Smooth muscle cell (in vitro differentiated cells): ENCODE results near the gene DMRT3. TPM values are rescaled to one million over a fixed set of nuclear protein-coding genes. Genes with fewer than 3 reads are reported as not detected.

Source experiments
- DNase-seq: peaks from one replicate; lab custom pipeline; 2025; ENCODE audit not compliant: unreplicated experiment; lab: John Stamatoyannopoulos, UW
- H2AFZ ChIP-seq: fragments of 200-600 bp; sonication (generic); 2 replicates; pipeline ENCODE4 v1.6.0; 2016; ENCODE audit warnings: antibody characterized with exemption, low read depth, mild to moderate bottlenecking
- H3F3A ChIP-seq: fragments of 200-600 bp; sonication (generic); 2 replicates; pipeline ENCODE4 v1.6.0; 2017; ENCODE audit warnings: antibody characterized with exemption, low read depth
- H3K27ac ChIP-seq: fragments of 200-600 bp; sonication (generic); 2 replicates; pipeline ENCODE4 v1.5.1; 2016; ENCODE audit warnings: low read depth, mild to moderate bottlenecking
- H3K27me3 ChIP-seq: fragments of 200-600 bp; sonication (generic); 2 replicates; pipeline ENCODE4 v1.6.1; 2016; ENCODE audit warnings: low read depth, mild to moderate bottlenecking
- H3K36me3 ChIP-seq: fragments of 200-600 bp; sonication (generic); 2 replicates; pipeline ENCODE4 v1.5.1; 2016; ENCODE audit warnings: low read depth
- H3K4me1 ChIP-seq: fragments of 200-600 bp; sonication (generic); 2 replicates; pipeline ENCODE4 v1.5.1; 2016; ENCODE audit warnings: low read depth
- H3K4me2 ChIP-seq: fragments of 200-600 bp; sonication (generic); 2 replicates; pipeline ENCODE4 v1.6.0; 2016; ENCODE audit warnings: mild to moderate bottlenecking
- H3K4me3 ChIP-seq: fragments of 200-600 bp; sonication (generic); 2 replicates; pipeline ENCODE4 v1.5.1; 2016; ENCODE audit warnings: mild to moderate bottlenecking
- H3K79me2 ChIP-seq: fragments of 200-600 bp; sonication (generic); 2 replicates; pipeline ENCODE4 v1.6.0; 2016; ENCODE audit warnings: low read depth, mild to moderate bottlenecking
- H3K9ac ChIP-seq: fragments of 200-600 bp; sonication (generic); 2 replicates; pipeline ENCODE4 v1.6.0; 2016; ENCODE audit warnings: low read depth
- H3K9me3 ChIP-seq: fragments of 200-600 bp; sonication (generic); replicated peaks from 2 replicates; pipeline ENCODE4 v1.5.1; 2016; ENCODE audit warnings: low read depth
- H4K20me1 ChIP-seq: fragments of 200-600 bp; sonication (generic); 2 replicates; pipeline ENCODE4 v1.6.0; 2016; ENCODE audit warnings: low read depth
- WGBS: methylation state at CpG from one replicate; pipeline ENCODE4 v1.1.7; 2016; ENCODE audit warnings: low lambda C conversion rate; 5-methylcytosine and 5-hydroxymethylcytosine counted together
- polyA plus RNA-seq: library from polyadenylated mRNA; unstranded; fragments of >200 nt; fragmentation: Nextera tagmentation; extraction: Ambion mirVana; gene quantifications from 2 replicates; pipeline ENCODE4 v1.2.1, GENCODE V29; 2016
- total RNA-seq: library from RNA; depleted of rRNA; stranded (reverse); fragments of >200 nt; gene quantifications from 2 replicates; pipeline ENCODE4 v1.2.3, GENCODE V29; 2014
- TF ChIP-seq, protein P1 (sequence below): fragments of 200-600 bp; sonication (generic); IDR thresholded peaks from 2 replicates; pipeline ENCODE4 v1.5.1; 2017; ENCODE audit warnings: borderline replicate concordance, mild to moderate bottlenecking, antibody characterized with exemption; ENCODE audit not compliant: insufficient read depth, poor library complexity, severe bottlenecking

DMRT3 gene
- total and polyA plus RNA-seq, 2 experiments from 2014 or later, result not detected

DNA sequence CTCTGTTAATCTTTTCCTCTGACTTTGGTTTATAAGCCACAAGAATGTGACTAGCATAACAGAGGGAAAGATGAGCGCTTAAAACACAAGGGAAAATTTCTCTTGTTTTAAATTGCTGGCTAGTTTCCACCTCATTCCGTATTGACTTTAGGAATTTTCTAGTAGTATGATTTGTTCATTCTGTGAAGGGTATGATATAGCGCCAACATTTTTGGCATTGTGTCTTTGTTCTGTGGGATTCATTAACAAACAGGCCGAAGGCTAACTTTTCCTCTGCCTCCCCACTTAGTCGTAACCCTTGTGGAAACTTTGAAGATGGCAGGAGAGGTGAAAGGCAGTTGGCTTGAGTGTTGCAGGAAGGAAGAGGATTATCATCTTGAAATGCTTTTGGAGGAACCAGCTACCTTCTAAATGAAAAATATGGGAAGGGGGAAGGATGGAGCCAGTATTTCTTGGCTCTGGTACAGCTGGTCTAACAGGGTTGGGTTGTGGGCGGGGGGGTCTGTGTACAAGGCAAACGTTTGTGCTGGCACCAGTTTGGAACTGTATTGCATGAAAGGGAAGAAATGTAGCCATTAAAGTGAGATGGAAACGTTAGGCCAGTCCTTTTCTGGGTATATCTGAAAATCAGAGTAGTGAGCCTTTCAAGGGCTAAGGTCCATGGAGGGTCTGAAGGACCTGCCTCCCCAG lies 52.2 kb downstream of the DMRT3 start:
- WGBS, result 62% methylated on average over 8 of the region's 8 CpGs
- TF ChIP-seq, protein P1, sequence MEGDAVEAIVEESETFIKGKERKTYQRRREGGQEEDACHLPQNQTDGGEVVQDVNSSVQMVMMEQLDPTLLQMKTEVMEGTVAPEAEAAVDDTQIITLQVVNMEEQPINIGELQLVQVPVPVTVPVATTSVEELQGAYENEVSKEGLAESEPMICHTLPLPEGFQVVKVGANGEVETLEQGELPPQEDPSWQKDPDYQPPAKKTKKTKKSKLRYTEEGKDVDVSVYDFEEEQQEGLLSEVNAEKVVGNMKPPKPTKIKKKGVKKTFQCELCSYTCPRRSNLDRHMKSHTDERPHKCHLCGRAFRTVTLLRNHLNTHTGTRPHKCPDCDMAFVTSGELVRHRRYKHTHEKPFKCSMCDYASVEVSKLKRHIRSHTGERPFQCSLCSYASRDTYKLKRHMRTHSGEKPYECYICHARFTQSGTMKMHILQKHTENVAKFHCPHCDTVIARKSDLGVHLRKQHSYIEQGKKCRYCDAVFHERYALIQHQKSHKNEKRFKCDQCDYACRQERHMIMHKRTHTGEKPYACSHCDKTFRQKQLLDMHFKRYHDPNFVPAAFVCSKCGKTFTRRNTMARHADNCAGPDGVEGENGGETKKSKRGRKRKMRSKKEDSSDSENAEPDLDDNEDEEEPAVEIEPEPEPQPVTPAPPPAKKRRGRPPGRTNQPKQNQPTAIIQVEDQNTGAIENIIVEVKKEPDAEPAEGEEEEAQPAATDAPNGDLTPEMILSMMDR, result no peak

DNA sequence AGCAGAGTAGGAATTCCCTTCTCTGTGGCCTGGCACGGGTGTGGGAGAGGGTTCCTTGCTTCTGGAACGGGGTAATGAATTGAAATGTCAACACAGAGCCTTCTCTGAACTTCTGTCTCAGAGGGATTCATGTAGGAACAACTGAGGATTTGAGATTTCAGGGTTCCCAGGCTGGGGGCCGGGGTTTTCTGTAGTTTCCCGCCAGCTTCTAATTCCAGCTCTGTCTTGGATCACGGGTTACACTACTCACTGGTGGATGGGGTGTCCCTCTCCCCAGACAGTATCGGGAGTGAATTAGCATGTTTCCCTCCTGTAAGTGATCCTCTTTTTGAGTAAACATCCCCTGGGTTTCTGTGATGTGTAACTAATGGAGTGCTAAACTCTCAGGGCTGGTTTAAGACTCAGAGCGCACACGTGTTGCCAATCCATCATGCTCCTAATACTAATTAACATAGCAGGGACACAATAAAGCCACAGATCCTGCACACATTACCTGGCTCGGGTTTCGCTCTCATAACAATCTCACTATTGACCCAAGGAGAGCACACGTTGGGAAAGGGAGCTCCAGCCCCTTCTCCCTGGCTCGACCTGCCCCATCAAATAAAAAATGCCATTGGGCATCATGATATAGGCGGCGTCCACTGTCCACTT lies 55.6 kb downstream of the DMRT3 start:
- no peaks in the 10 kb centered on the region for H3K79me2 ChIP-seq
- no peak overlapping the region for H3K27ac ChIP-seq
- TF ChIP-seq, protein P1, result no peak
- H3K27me3 ChIP-seq, result no peaks in the 10 kb centered on the region
- no peaks in the 10 kb centered on the region for H3K36me3 ChIP-seq
- H4K20me1 ChIP-seq, result no peaks in the 10 kb centered on the region
- no peaks in the 10 kb centered on the region for H3F3A ChIP-seq
- no peak overlapping the region for H3K4me3 ChIP-seq
- no peaks in the 10 kb centered on the region for H3K4me1 ChIP-seq
- H3K9ac ChIP-seq, result no peak overlapping the region
- no peak for DNase-seq
- no peaks in the 10 kb centered on the region for H3K9me3 ChIP-seq
- H3K4me2 ChIP-seq, result no peak overlapping the region
- WGBS, result 78% methylated on average over 14 of the region's 14 CpGs
- no peak overlapping the region for H2AFZ ChIP-seq

More for the DNA sequence above, 52.2 kb downstream of the DMRT3 start:
- Histone ChIP-seq H3K9ac (no peak overlapping the region), H3K79me2 (no peaks in the 10 kb centered on the region), H2AFZ (no peak overlapping the region), H3K27me3 (no peaks in the 10 kb centered on the region), H3K27ac (no peak overlapping the region), H3K4me1 (no peaks in the 10 kb centered on the region), H3K4me2 (no peak overlapping the region), H3K4me3 (no peak overlapping the region), H3K9me3 (no peaks in the 10 kb centered on the region), H4K20me1 (no peaks in the 10 kb centered on the region), H3F3A (no peaks in the 10 kb centered on the region), H3K36me3 (no peaks in the 10 kb centered on the region)
- DNase-seq, result no peak

DNA sequence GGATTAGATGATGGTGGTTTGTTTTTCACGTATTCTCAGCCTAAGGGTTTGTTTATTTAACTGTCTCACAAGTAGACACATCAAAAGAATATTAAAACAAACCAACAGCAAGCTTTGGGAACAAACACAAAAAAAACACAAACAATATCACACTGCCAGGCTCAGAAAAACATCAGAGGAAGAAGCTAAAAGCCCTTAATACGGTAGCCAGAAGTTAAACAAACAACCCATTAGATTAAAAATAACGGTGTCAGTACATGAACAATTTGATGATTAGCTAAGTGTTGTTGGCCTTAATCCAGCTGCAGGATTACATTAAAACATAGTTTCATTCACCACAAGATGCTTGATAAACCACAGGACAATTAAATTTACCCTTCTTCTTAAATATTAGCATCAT lies 57.8 kb downstream of the DMRT3 start:
- no peaks in the 10 kb centered on the region for H3K4me1 ChIP-seq
- no peak overlapping the region for H2AFZ ChIP-seq
- H3K4me3 ChIP-seq, result no peak overlapping the region
- no peaks in the 10 kb centered on the region for H3K79me2 ChIP-seq
- DNase-seq, result no peak
- no peak overlapping the region for H3K9ac ChIP-seq
- WGBS, result 62% methylated on average over 3 of the region's 3 CpGs
- H3F3A ChIP-seq, result no peaks in the 10 kb centered on the region
- no peak overlapping the region for H3K27ac ChIP-seq
- H4K20me1 ChIP-seq, result no peaks in the 10 kb centered on the region
- H3K9me3 ChIP-seq, result peaks cover 5% of the 10 kb centered on the region
- TF ChIP-seq, protein P1, result no peak
- H3K27me3 ChIP-seq, result no peaks in the 10 kb centered on the region
- H3K36me3 ChIP-seq, result no peaks in the 10 kb centered on the region
- H3K4me2 ChIP-seq, result no peak overlapping the region
